B cell (primary cell): ENCODE measurements around the gene NUDT16L1. TPM values are rescaled to one million over a fixed set of nuclear protein-coding genes. Genes with fewer than 3 reads are reported as not detected.

ENCODE experiments used
- ATAC-seq: fragments of 200-7000 bp; cut with Tn5 transposase; one replicate; pipeline ENCODE4 v1.10.0; 2021; ENCODE audit warnings: low read depth, mild to moderate bottlenecking, moderate number of reproducible peaks, moderate library complexity
- CTCF ChIA-PET: fragments of 350-600 bp; sonication (Branson Sonifier 250); formaldehyde crosslinking; loops from one replicate; lab custom pipeline; 2021; ENCODE audit warnings: antibody characterized with exemption, inconsistent platforms; lab: Charles Lee
- POLR2A ChIA-PET: fragments of 350-600 bp; sonication (Branson Sonifier 250); formaldehyde crosslinking; loops from one replicate; lab custom pipeline; 2021; ENCODE audit warnings: antibody characterized with exemption; lab: Charles Lee
- DNase-seq: peaks from one replicate; pipeline ENCODE4 v3.0.0; 2013
- H2AFZ ChIP-seq: 2 replicates; pipeline ENCODE4 v1.6.1; 2012; ENCODE audit warnings: mild to moderate bottlenecking, low read depth, low read length; ENCODE audit not compliant: insufficient read depth, poor library complexity, severe bottlenecking
- H3K27ac ChIP-seq, 2 donors: 1 replicate in 1 of 2; 2 replicates in 1 of 2; pipeline ENCODE4 v1.5.1; 2012 to 2013; ENCODE audit warnings: low read length in 2 of 2, mild to moderate bottlenecking in 2 of 2, moderate library complexity in 1 of 2
- H3K27me3 ChIP-seq, 4 experiments: fragments of 200-600 bp in 1 of 4; sonication (generic) in 1 of 4; replicated peaks in 1 of 4; 1 replicate in 2 of 4; 2 replicates in 2 of 4; pipeline versions ENCODE4 v1.6.1 to v1.7.0; 2013 to 2016; ENCODE audit warnings: low read length in 3 of 4, mild to moderate bottlenecking in 2 of 4, mixed read lengths in 1 of 4, moderate library complexity in 1 of 4; ENCODE audit not compliant: insufficient read depth in 4 of 4, control insufficient read depth in 3 of 4; ENCODE audit errors: control extremely low read depth in 1 of 4
- H3K36me3 ChIP-seq, 2 experiments: replicated peaks in 1 of 2; 1 replicate in 1 of 2; 2 replicates in 1 of 2; pipeline versions ENCODE4 v1.6.1 to v1.7.1; 2013; ENCODE audit warnings: low read length in 1 of 2; ENCODE audit not compliant: insufficient read depth in 2 of 2, control insufficient read depth in 1 of 2; ENCODE audit errors: control extremely low read depth in 1 of 2, extremely low read depth in 1 of 2
- H3K4me1 ChIP-seq, 2 donors: fragments of 200-600 bp in 1 of 2; sonication (generic) in 1 of 2; 1 replicate in 1 of 2; 2 replicates in 1 of 2; pipeline versions ENCODE4 v1.5.1 to v1.6.1; 2013 to 2017; ENCODE audit warnings: low read length in 2 of 2; ENCODE audit not compliant: control insufficient read depth in 2 of 2, insufficient read depth in 2 of 2
- H3K4me2 ChIP-seq: replicated peaks from 2 replicates; pipeline ENCODE3; 2012; ENCODE audit warnings: mild to moderate bottlenecking, low read depth, low read length; ENCODE audit not compliant: poor library complexity, severe bottlenecking
- H3K4me3 ChIP-seq, 5 experiments: fragments of 200-600 bp in 1 of 5; sonication (generic) in 1 of 5; 1 replicate in 3 of 5; 2 replicates in 2 of 5; pipeline versions ENCODE4 v1.5.1 to v1.7.0; 2011 to 2016; ENCODE audit warnings: low read length in 4 of 5, mild to moderate bottlenecking in 4 of 5, low read depth in 2 of 5, control low read depth in 1 of 5, moderate library complexity in 1 of 5; ENCODE audit not compliant: insufficient read depth in 1 of 5; ENCODE audit errors: control extremely low read depth in 1 of 5, extremely low read depth in 1 of 5
- H3K79me2 ChIP-seq: fragments of 200-600 bp; sonication (generic); one replicate; pipeline ENCODE4 v1.6.0; 2016; ENCODE audit warnings: low read length; ENCODE audit not compliant: control insufficient read depth, insufficient read depth
- H3K9ac ChIP-seq: fragments of 200-600 bp; sonication (generic); 2 replicates; pipeline ENCODE4 v1.6.1; 2017; ENCODE audit warnings: mild to moderate bottlenecking, low read length, moderate library complexity
- H3K9me3 ChIP-seq, 3 donors: one replicate each; pipeline versions ENCODE4 v1.6.1 to v1.7.1; 2013; ENCODE audit warnings: low read length in 2 of 3; ENCODE audit not compliant: control insufficient read depth in 2 of 3, insufficient read depth in 1 of 3; ENCODE audit errors: control extremely low read depth in 1 of 3
- H4K20me1 ChIP-seq: 2 replicates; pipeline ENCODE4 v1.6.0; 2012; ENCODE audit warnings: mild to moderate bottlenecking, low read length; ENCODE audit not compliant: insufficient read depth, control insufficient read depth, poor library complexity, severe bottlenecking
- H3K27ac Mint-ChIP-seq: one replicate; pipeline ENCODE4 v1.8.0; 2021; ENCODE audit warnings: mixed read lengths
- H3K27me3 Mint-ChIP-seq: one replicate; pipeline ENCODE4 v1.8.0; 2021; ENCODE audit warnings: mixed read lengths
- H3K4me1 Mint-ChIP-seq: one replicate; pipeline ENCODE4 v1.8.0; 2021; ENCODE audit warnings: mixed read lengths
- H3K4me3 Mint-ChIP-seq: one replicate; pipeline ENCODE4 v1.8.0; 2021; ENCODE audit warnings: mixed read lengths
- H3K9me3 Mint-ChIP-seq: one replicate; pipeline ENCODE4 v1.8.0; 2022; ENCODE audit warnings: mixed read lengths; ENCODE audit not compliant: insufficient read depth
- CTCF ChIP-seq: fragments of 200-600 bp; IDR thresholded peaks from one replicate; pipeline ENCODE4 v1.8.0; 2022; ENCODE audit warnings: antibody characterized with exemption, mild to moderate bottlenecking
- EZH2 ChIP-seq: IDR thresholded peaks from 2 replicates; pipeline ENCODE4 v1.6.1; 2012; ENCODE audit warnings: borderline replicate concordance, low read depth, mild to moderate bottlenecking, moderate library complexity, low read length; ENCODE audit not compliant: insufficient read depth, poor library complexity, severe bottlenecking
- WGBS: methylation state at CpG from one replicate; pipeline ENCODE4 v1.1.5; 2013; ENCODE audit warnings: missing lambda C conversion rate; ENCODE audit not compliant: insufficient coverage; 5-methylcytosine and 5-hydroxymethylcytosine counted together
- intact Hi-C: fragments of 100-400 bp; cut with micrococcal nuclease; formaldehyde crosslinking; loops from one replicate; pipeline ENCODE4 v1.10.0; 2022
- polyA plus RNA-seq: library from polyadenylated mRNA; depleted of rRNA; stranded (reverse); fragments of >200 nt; gene quantifications from 2 replicates; pipeline ENCODE4 v1.2.3, GENCODE V29; 2012
- total RNA-seq, 2 donors: library from RNA; stranded (reverse); fragments of 120-200 nt in 1 of 2; gene quantifications; 1 replicate in 1 of 2; 2 replicates in 1 of 2; pipeline versions ENCODE4 v1.2.3 to v1.2.4, GENCODE V29; 2013 to 2022

The NUDT16L1 gene
- total and polyA plus RNA-seq, 2 donors (not counting 1 experiment from before 2014, with no cell fraction given) = 38.5 to 59.2 TPM

GRCh38 chr16:4652561-4652960 lies 40.8 kb upstream of the NUDT16L1 start:
- Histone ChIP-seq H2AFZ (no peak overlapping the region), H3K9ac (no peak overlapping the region), H3K27me3 (no peaks in the 10 kb centered on the region), H3K9me3 (peaks cover 0 to 4% (median 0%) of the 10 kb centered on the region in 3 donors), H3K4me2 (no peak overlapping the region), H4K20me1 (peaks cover 66% of the 10 kb centered on the region), H3K79me2 (peaks cover 36% of the 10 kb centered on the region), H3K4me1 (peaks cover 0 to 20% of the 10 kb centered on the region in 2 donors), H3K36me3 (peaks cover 0 to 46% of the 10 kb centered on the region in 2 experiments), H3K27ac (no peak overlapping the region), H3K4me3 (no peak overlapping the region)
- Mint-ChIP-seq H3K4me3 (no peak overlapping the region), H3K9me3 (no peaks in the 10 kb centered on the region), H3K27ac (no peak overlapping the region), H3K27me3 (no peaks in the 10 kb centered on the region), H3K4me1 (peaks cover 23% of the 10 kb centered on the region)
- POLR2A ChIA-PET = no interaction called here
- CTCF ChIA-PET = no interaction called here
- no peak for DNase-seq
- no peak for ATAC-seq
- 98% methylated on average over 18 of the region's 25 CpGs for WGBS
- intact Hi-C loops = no loop called here
- TF ChIP-seq CTCF = no peak
- TF ChIP-seq EZH2 = no peak

GRCh38 chr16:4654011-4654963 lies 39.1 kb upstream of the NUDT16L1 start:
- intact Hi-C loops = no loop called here
- ATAC-seq = no peak
- H3K27ac ChIP-seq = no peak overlapping the region
- no peak overlapping the region for H2AFZ ChIP-seq
- DNase-seq = no peak
- H3K4me2 ChIP-seq = no peak overlapping the region
- Mint-ChIP-seq H3K27ac (no peak overlapping the region), H3K27me3 (no peaks in the 10 kb centered on the region), H3K9me3 (no peaks in the 10 kb centered on the region), H3K4me1 (peaks cover 21% of the 10 kb centered on the region), H3K4me3 (no peak overlapping the region)
- peaks cover 0 to 20% of the 10 kb centered on the region in 2 donors for H3K4me1 ChIP-seq
- ChIA-PET CTCF (no interaction called here), POLR2A (no interaction called here)
- no peak overlapping the region for H3K4me3 ChIP-seq
- no peak overlapping the region for H3K9ac ChIP-seq
- peaks cover 49% of the 10 kb centered on the region for H4K20me1 ChIP-seq
- peaks cover 23% of the 10 kb centered on the region for H3K79me2 ChIP-seq
- H3K36me3 ChIP-seq = peaks cover 0 to 55% of the 10 kb centered on the region in 2 experiments
- WGBS = 97% methylated on average over 14 of the region's 16 CpGs
- TF ChIP-seq CTCF = no peak
- TF ChIP-seq EZH2 = no peak
- no peaks in the 10 kb centered on the region for H3K27me3 ChIP-seq
- peaks cover 0 to 4% (median 0%) of the 10 kb centered on the region in 3 donors for H3K9me3 ChIP-seq
